ENCODE measurements around the gene PTDSS2. TPM values are rescaled to one million over a fixed set of nuclear protein-coding genes. Genes with fewer than 3 reads are reported as not detected.

PTDSS2 gene
- total and polyA plus RNA-seq, 10 of the 15 experiments (the other 5 are each of a cell fraction or from before 2014, with no cell fraction given): 0.39 to 21.1 (median 10.8) TPM

GRCh38 chr11:471468-472145 lies 21.5 kb downstream of the PTDSS2 start (continued):
- TF ChIP-seq CEBPZ (IDR thresholded peaks at IDR 0.05; ENCODE audit: low read depth, low read length) (no peak), RELA (IDR thresholded peaks at IDR 0.05; ENCODE audit: borderline replicate concordance, partially characterized antibody) (no peak), IRF4 (IDR thresholded peaks at IDR 0.05; ENCODE audit: low read depth, low read length) (no peak)

GRCh38 chr11:472272-472671 lies 22.2 kb downstream of the PTDSS2 start:
- Histone ChIP-seq H3K79me2 (ENCODE audit: control insufficient read depth, insufficient read depth, low read length) (no peaks in the 10 kb centered on the region), H3K4me2 (ENCODE audit: control insufficient read depth, insufficient read depth) (no peak overlapping the region), H2AFZ (ENCODE audit: control insufficient read depth, low read depth, low read length) (no peak overlapping the region), H3K36me3 (ENCODE audit: control insufficient read depth in 2 of 2, insufficient read depth in 2 of 2, low read length in 1 of 2) (no peaks in the 10 kb centered on the region; a peak in 1 of 4 replicates), H3K9ac (ENCODE audit: control insufficient read depth, insufficient read depth, low read length) (no peak overlapping the region), H3K27ac (ENCODE audit: control insufficient read depth, insufficient read depth) (no peak overlapping the region), H3K4me3 (no peak overlapping the region), H3K27me3 (replicated peaks in 1 of 2; ENCODE audit: control insufficient read depth in 2 of 2, insufficient read depth in 2 of 2, low read length in 1 of 2) (no peaks in the 10 kb centered on the region), H3K4me1 (ENCODE audit: control insufficient read depth, insufficient read depth, low read length) (no peaks in the 10 kb centered on the region), H3K9me3 (replicated peaks; ENCODE audit: control insufficient read depth, insufficient read depth, low read length) (no peaks in the 10 kb centered on the region), H4K20me1 (ENCODE audit: control insufficient read depth, insufficient read depth) (no peaks in the 10 kb centered on the region)
- in situ Hi-C loops (cut with MboI): no loop called here
- BruUV-seq (replicated peaks): no TSS peak
- DNase-seq (ENCODE audit: low read depth, low spot score) (no peak), ATAC-seq (no peak), FAIRE-seq (no peak)
- intact Hi-C loops (cut with micrococcal nuclease; ENCODE audit: unreplicated experiment): no loop called here
- ChIA-PET RAD21 (ENCODE audit: unreplicated experiment) (no interaction called here), POLR2A (no interaction called here), SMC1A (ENCODE audit: uncharacterized antibody, unreplicated experiment) (no interaction called here), CTCF (no interaction called here)
- WGBS (ENCODE audit: insufficient coverage, insufficient replicate concordance, low lambda C conversion rate, missing lambda C conversion rate): 90% methylated on average over 13 of the region's 13 CpGs
- TF ChIP-seq MYC (IDR thresholded peaks at IDR 0.05; ENCODE audit: insufficient read depth, insufficient read length, insufficient replicate concordance, low read length, severe bottlenecking) (no peak), MAX (IDR thresholded peaks at IDR 0.05; ENCODE audit: low read depth, low read length) (no peak), SIX5 (IDR thresholded peaks at IDR 0.05; ENCODE audit: low read depth, low read length, severe bottlenecking) (no peak), NR2C2 (IDR thresholded peaks at IDR 0.05; ENCODE audit: borderline replicate concordance, control insufficient read depth, insufficient read length, low read depth) (no peak), NR2C1 (IDR thresholded peaks at IDR 0.05) (no peak), ATF7 (IDR thresholded peaks at IDR 0.05; ENCODE audit: low read depth) (no peak), SP1 (IDR thresholded peaks at IDR 0.05; ENCODE audit: low read depth, low read length) (no peak), HDGF (IDR thresholded peaks at IDR 0.05) (no peak), BCLAF1 (IDR thresholded peaks at IDR 0.05) (no peak), ZNF24 (IDR thresholded peaks at IDR 0.05) (no peak), CEBPB (IDR thresholded peaks at IDR 0.05; ENCODE audit: borderline replicate concordance in 1 of 2, low read depth in 2 of 2, low read length in 2 of 2) (no peak), MEF2A (IDR thresholded peaks at IDR 0.05; ENCODE audit: insufficient read depth, low read depth, low read length) (no peak), MEF2B (IDR thresholded peaks at IDR 0.05; ENCODE audit: partially characterized antibody, poor library complexity, severe bottlenecking) (no peak), YBX1 (IDR thresholded peaks at IDR 0.05) (no peak), GABPA (IDR thresholded peaks at IDR 0.05; ENCODE audit: low read depth) (no peak)

Data from GM12878 (cell line).